OCI-LY7 (cell line): ENCODE results near the gene VCL.

Experiments
- EZH2phosphoT487 ChIP-seq: fragments of 200-600 bp; sonication (generic); IDR thresholded peaks from 2 replicates; pipeline ENCODE4 v1.6.1; 2018; ENCODE audit warnings: low read depth, borderline replicate concordance, mild to moderate bottlenecking, mixed run types, antibody characterized with exemption, low read length, moderate library complexity, mixed read lengths
- TF ChIP-seq, protein P1 (sequence below): fragments of 200-600 bp; sonication (generic); conservative IDR thresholded peaks from 2 replicates; pipeline ENCODE4 v1.5.1; 2014; ENCODE audit warnings: mild to moderate bottlenecking, antibody characterized with exemption, low read length, moderate library complexity, mixed read lengths

DNA sequence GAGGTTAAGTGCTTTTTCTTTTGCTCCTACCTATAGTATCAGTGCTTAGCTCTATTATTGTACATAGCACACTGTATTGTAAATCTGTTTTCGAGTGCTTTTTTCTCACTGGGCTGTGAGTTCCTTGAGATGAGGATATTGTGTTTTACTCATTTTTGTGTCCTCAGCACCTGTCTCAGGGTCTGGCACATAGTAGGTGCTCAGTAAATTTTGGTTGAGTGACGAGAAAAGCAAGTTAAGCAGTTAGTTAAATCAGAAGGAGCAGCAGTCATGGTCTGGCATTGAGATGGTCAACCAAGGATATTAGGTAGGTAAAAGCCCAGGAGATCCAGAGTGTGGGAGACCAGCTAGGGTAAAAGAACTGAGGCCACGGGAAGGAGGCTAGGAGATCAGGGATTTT lies 101.5 kb downstream of the VCL start:
- TF ChIP-seq, protein P1, sequence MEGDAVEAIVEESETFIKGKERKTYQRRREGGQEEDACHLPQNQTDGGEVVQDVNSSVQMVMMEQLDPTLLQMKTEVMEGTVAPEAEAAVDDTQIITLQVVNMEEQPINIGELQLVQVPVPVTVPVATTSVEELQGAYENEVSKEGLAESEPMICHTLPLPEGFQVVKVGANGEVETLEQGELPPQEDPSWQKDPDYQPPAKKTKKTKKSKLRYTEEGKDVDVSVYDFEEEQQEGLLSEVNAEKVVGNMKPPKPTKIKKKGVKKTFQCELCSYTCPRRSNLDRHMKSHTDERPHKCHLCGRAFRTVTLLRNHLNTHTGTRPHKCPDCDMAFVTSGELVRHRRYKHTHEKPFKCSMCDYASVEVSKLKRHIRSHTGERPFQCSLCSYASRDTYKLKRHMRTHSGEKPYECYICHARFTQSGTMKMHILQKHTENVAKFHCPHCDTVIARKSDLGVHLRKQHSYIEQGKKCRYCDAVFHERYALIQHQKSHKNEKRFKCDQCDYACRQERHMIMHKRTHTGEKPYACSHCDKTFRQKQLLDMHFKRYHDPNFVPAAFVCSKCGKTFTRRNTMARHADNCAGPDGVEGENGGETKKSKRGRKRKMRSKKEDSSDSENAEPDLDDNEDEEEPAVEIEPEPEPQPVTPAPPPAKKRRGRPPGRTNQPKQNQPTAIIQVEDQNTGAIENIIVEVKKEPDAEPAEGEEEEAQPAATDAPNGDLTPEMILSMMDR, result no peak
- no peak for TF ChIP-seq EZH2phosphoT487
